Effector memory CD8-positive, alpha-beta T cell (primary cell): ENCODE measurements around the gene RDH5.
A peak's percentile ranks its signal among the peaks of the same experiment; 100 is the strongest.

Source experiments
- ATAC-seq: fragments of 150-1000 bp; cut with Tn5 transposase; replicated peaks from 2 replicates; pipeline ENCODE4 v1.10.0; 2021; ENCODE audit warnings: mild to moderate bottlenecking, moderate library complexity
- DNase-seq, 3 experiments: peaks; one replicate each; pipeline ENCODE4 v3.0.0; 2021
- H3K27ac Mint-ChIP-seq, 2 donors: one replicate each; pipeline ENCODE4 v1.8.0; 2022; ENCODE audit warnings: mild to moderate bottlenecking in 2 of 2, mixed read lengths in 2 of 2, moderate library complexity in 2 of 2
- H3K27me3 Mint-ChIP-seq, 2 donors: one replicate each; pipeline ENCODE4 v1.8.0; 2022; ENCODE audit warnings: mixed read lengths in 2 of 2
- H3K36me3 Mint-ChIP-seq: one replicate; pipeline ENCODE4 v1.8.0; 2022; ENCODE audit warnings: mild to moderate bottlenecking, moderate library complexity, mixed read lengths; ENCODE audit not compliant: insufficient read depth
- H3K4me1 Mint-ChIP-seq, 2 donors: one replicate each; pipeline ENCODE4 v1.8.0; 2022; ENCODE audit warnings: low read depth in 2 of 2, mixed read lengths in 2 of 2
- H3K4me3 Mint-ChIP-seq, 2 donors: one replicate each; pipeline ENCODE4 v1.8.0; 2022; ENCODE audit warnings: mild to moderate bottlenecking in 2 of 2, mixed read lengths in 2 of 2, moderate library complexity in 2 of 2
- H3K9me3 Mint-ChIP-seq, 2 donors: one replicate each; pipeline ENCODE4 v1.8.0; 2022; ENCODE audit warnings: mixed read lengths in 2 of 2

Gene RDH5

GRCh38 chr12:55699471-55700055 is 20.6 kb upstream of the RDH5 start:
- H3K27ac Mint-ChIP-seq = no peak overlapping the region
- no peak overlapping the region for H3K4me3 Mint-ChIP-seq
- ATAC-seq = no peak

DNA sequence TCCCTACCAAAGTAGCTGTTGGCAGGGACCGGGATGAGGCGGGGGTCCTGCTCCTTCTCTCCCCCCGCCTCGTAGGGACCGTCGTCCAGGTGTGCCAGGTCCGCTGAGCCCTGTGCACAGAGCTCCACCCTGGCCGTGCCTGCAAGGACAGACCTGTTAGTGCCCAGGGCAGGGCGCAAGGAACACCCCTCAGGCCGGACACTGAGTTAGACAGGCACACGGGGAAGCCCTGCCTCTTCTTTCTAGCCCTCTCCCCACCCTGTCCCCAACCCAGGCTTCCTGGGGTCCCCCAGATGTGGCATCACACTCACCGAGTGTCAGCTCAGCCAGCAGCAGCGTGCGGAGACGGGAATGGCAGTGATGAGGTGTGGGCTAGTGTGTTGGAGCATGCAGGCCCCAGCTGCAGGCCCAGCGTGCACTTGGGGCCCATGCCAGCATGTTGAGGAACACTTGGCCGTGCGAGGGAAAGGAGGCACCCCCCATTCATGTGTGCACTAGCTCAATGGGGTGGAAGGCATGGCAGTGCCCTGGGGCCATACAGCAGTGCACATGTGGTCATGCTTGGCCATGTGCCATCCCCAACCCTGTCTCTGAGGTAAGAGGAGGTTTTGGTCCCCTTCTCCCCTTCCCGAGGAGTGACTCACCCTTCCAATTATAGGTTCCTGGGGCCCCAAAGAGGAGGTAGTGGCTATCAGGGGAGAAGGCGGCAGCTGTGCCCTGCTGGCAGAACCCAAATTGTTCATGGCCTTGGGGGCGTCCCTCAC is 19.8 kb upstream of the RDH5 start:
- DNase-seq (no peak), ATAC-seq (no peak)
- Mint-ChIP-seq H3K4me3 (no peak overlapping the region), H3K9me3 (no peaks in the 10 kb centered on the region), H3K4me1 (peaks cover 0 to 1% of the 10 kb centered on the region in 2 donors), H3K27me3 (peaks cover 6 to 53% of the 10 kb centered on the region in 2 donors), H3K27ac (no peak overlapping the region), H3K36me3 (no peaks in the 10 kb centered on the region)

More at GRCh38 chr12:55699471-55700055, 20.6 kb upstream of the RDH5 start:
- Mint-ChIP-seq H3K36me3 (no peaks in the 10 kb centered on the region), H3K27me3 (peaks cover 6 to 61% of the 10 kb centered on the region in 2 donors), H3K4me1 (peaks cover 0 to 1% of the 10 kb centered on the region in 2 donors), H3K9me3 (no peaks in the 10 kb centered on the region)
- no peak for DNase-seq

DNA sequence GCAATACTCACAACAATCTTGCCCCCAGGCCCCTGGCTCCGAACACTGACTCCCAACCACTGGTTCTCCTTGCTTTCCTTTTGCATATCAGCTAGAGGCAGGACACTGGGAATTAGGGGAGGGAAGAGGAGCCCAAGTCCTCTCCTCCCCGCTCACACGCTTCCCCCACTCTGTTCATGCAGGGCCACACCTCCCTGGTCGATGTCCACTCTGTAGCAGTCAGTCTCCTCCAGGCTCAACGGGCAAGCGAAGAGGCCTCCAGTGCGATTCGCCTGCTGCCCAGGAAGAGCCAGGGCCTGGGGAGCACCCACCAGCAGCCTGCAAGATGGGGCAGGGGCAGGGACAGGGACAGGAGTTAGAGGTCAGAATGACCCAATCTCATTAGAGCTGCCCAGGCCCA is 17.3 kb upstream of the RDH5 start:
- DNase-seq (no peak), ATAC-seq (no peak)
- Mint-ChIP-seq H3K4me1 (peaks cover 6 to 7% of the 10 kb centered on the region in 2 donors), H3K4me3 (no peak overlapping the region), H3K9me3 (no peaks in the 10 kb centered on the region), H3K27ac (no peak overlapping the region), H3K36me3 (no peaks in the 10 kb centered on the region), H3K27me3 (peaks cover 17 to 42% of the 10 kb centered on the region in 2 donors)

GRCh38 chr12:55703288-55703687 is 16.9 kb upstream of the RDH5 start:
- peaks cover 20 to 42% of the 10 kb centered on the region in 2 donors for H3K27me3 Mint-ChIP-seq
- DNase-seq = no peak
- no peaks in the 10 kb centered on the region for H3K36me3 Mint-ChIP-seq
- no peak overlapping the region for H3K27ac Mint-ChIP-seq
- no peak for ATAC-seq
- no peak overlapping the region for H3K4me3 Mint-ChIP-seq
- no peaks in the 10 kb centered on the region for H3K9me3 Mint-ChIP-seq
- peaks cover 10 to 11% of the 10 kb centered on the region in 2 donors for H3K4me1 Mint-ChIP-seq

DNA sequence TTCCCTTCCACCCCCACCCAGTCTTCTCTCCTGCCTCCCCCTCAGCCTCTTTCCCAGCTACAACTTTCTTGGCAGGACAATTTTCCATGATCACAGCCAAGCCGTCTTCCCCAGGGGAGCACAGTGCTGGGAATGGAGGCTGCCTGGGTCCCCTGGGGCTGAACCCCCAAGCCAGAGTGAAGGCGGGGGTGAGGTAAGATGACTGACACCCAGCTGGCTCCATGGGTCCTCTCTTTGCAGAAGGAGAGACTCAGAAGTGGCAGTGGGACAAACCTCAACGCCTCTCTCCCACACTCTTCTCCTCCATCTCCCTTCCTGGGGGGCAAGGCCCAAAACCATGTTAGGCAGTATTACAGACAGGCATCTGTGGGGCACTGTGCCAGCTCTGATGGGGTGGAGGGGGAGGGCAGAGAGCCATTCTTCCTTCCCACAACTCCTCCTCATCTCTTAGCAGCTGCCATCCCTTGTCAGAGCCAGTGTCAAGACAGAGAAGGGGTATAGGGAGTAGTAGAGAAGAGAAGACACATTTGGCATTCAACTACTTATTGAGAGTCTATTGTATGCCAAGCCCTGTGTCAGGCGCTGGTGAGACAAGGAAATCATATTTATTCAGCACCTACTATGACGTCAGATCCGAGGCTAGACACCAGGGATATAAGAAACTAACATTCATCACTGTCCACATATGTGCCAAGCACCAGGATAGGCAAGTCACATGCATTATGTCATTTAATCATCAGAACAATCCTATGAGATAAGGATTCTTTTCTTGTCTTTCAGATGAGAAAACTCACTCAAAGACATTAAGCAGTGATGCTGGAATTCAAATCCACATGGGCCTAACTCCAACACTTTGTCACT is 16.1 kb upstream of the RDH5 start:
- peaks cover 29 to 46% of the 10 kb centered on the region in 2 donors for H3K27me3 Mint-ChIP-seq
- no peaks in the 10 kb centered on the region for H3K9me3 Mint-ChIP-seq
- peaks cover 15 to 18% of the 10 kb centered on the region in 2 donors for H3K4me1 Mint-ChIP-seq
- H3K4me3 Mint-ChIP-seq = no peak overlapping the region
- no peak overlapping the region for H3K27ac Mint-ChIP-seq
- DNase-seq = no peak
- H3K36me3 Mint-ChIP-seq = no peaks in the 10 kb centered on the region
- no peak for ATAC-seq

- peaks cover 32 to 49% of the 10 kb centered on the region in 2 donors for H3K27me3 Mint-ChIP-seq
- H3K27ac Mint-ChIP-seq = no peak overlapping the region
- peaks cover 15 to 19% of the 10 kb centered on the region in 2 donors for H3K4me1 Mint-ChIP-seq
- no peaks in the 10 kb centered on the region for H3K9me3 Mint-ChIP-seq
- no peak for DNase-seq
- no peak for ATAC-seq
- no peaks in the 10 kb centered on the region for H3K36me3 Mint-ChIP-seq
- no peak overlapping the region for H3K4me3 Mint-ChIP-seq
These were observed 15.1 kb upstream of the RDH5 start for GRCh38 chr12:55704824-55705718.

DNA sequence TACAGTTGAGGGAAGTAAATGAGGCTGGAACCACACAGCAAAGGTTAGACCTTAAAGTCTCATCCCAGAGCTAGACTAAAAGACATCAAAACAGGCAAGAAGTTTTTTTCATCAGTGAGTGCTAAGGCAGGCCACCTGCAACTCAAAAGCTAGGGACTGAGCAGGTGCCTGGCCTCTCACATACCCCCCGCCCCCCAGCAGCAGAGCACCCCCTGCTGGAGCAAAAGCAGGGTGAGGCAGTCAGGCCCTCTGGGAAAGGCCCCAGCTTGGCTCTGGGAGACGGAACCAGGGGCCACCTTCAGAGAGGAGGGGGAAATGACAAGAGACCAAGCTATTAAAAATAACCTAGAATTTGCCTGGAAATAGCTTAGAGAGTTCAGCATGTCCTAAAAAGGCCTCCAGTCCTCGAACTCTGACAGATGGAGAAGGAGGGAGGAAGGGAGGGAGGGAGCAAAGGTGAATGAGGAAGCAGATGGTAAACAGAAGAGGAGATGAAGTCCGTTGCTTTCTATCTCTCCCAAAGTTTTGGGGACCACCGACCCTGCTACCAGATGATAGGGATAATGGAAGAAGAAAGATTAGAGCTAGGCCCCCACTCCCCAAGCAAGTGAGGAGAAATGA is 14.3 kb upstream of the RDH5 start:
- no peak overlapping the region for H3K4me3 Mint-ChIP-seq
- peak; percentile 41 for ATAC-seq
- no peaks in the 10 kb centered on the region for H3K9me3 Mint-ChIP-seq
- H3K27ac Mint-ChIP-seq = no peak overlapping the region
- H3K36me3 Mint-ChIP-seq = no peaks in the 10 kb centered on the region
- DNase-seq = no peak
- H3K27me3 Mint-ChIP-seq = peaks cover 32 to 50% of the 10 kb centered on the region in 2 donors
- H3K4me1 Mint-ChIP-seq = peaks cover 15 to 19% of the 10 kb centered on the region in 2 donors

- H3K9me3 Mint-ChIP-seq = no peaks in the 10 kb centered on the region
- H3K4me1 Mint-ChIP-seq = peaks cover 15 to 19% of the 10 kb centered on the region in 2 donors
- peaks cover 32 to 52% of the 10 kb centered on the region in 2 donors for H3K27me3 Mint-ChIP-seq
- H3K36me3 Mint-ChIP-seq = no peaks in the 10 kb centered on the region
- H3K4me3 Mint-ChIP-seq = peak overlapping the region; percentile 79 to 85
- peak overlapping the region; percentile 6 to 68 for H3K27ac Mint-ChIP-seq
- ATAC-seq (no peak), DNase-seq (no peak)
These were observed 13.5 kb upstream of the RDH5 start for GRCh38 chr12:55706568-55707218.

DNA sequence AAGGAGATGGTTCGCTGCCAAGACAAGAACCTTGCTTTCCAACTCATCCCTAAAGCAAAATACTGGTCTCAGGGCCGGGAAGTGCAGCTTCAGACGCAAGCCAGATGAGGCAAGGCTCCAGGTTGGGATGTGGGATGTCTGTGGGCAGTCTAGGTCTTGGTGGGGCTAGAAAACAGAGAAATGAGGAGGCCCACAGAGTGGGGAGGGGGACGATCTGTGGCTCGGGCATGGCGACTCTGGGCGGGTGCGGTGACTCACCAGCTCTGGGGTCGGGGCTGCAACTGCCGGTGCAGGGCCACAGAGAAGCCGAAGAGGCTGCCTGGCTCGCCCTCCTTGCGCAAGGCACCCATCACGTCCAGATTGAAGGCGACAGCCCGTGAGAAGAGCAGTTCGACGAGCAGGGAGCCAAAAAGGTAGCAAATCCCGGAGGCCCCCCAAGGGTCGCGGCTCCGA is 12.9 kb upstream of the RDH5 start:
- H3K36me3 Mint-ChIP-seq = no peaks in the 10 kb centered on the region
- ATAC-seq (peak; percentile 31), DNase-seq (no peak)
- H3K4me1 Mint-ChIP-seq = peaks cover 15 to 19% of the 10 kb centered on the region in 2 donors
- no peaks in the 10 kb centered on the region for H3K9me3 Mint-ChIP-seq
- H3K27me3 Mint-ChIP-seq = peaks cover 32 to 58% of the 10 kb centered on the region in 2 donors
- peak overlapping the region; percentile 79 to 85 for H3K4me3 Mint-ChIP-seq
- H3K27ac Mint-ChIP-seq = peak overlapping the region; percentile 6 to 68

- Mint-ChIP-seq H3K27ac (peak within 1 kb of the TSS; percentile 49 to 68), H3K36me3 (no peaks in the 10 kb centered on the region), H3K9me3 (no peaks in the 10 kb centered on the region), H3K4me3 (peak within 1 kb of the TSS; percentile 79 to 85), H3K27me3 (peaks cover 32 to 52% of the 10 kb centered on the region in 2 donors), H3K4me1 (peaks cover 15 to 19% of the 10 kb centered on the region in 2 donors)
- DNase-seq (peak in 1 of 3 experiments; percentile 27), ATAC-seq (peak; percentile 78)
These were observed 12.1 kb upstream of the RDH5 start, which contains the start of gene ITGA7 for GRCh38 chr12:55707841-55708694. ITGA7 (minus strand) TSS chr12:55707904; CDS start chr12:55707682, 222 bp downstream.

DNA sequence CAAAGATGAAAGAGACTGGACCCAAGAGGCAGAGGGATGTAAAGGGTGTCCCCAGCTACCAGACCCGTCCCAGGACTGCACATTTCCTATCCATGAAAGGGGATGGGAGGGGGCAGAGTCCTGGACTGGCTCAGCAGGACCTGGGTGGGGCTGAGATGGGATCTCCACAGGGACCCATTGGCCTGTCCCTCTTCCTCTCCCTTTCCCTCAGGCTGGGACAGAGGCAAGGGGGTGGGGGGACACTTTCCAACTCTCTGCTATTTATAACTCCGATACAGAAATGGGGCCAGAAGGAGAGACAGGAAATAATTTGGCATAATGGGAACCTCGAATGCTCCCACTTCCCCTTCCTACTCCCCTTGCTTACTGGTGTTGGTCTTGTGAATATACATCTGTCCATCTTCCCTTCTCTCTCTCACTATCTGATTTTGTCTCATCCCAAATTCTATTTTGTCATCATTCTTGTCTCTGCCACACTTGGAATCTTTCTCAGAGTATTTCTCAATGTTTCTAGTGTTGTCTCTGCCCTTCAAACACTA is 11.4 kb upstream of the RDH5 start:
- no peaks in the 10 kb centered on the region for H3K9me3 Mint-ChIP-seq
- H3K36me3 Mint-ChIP-seq = no peaks in the 10 kb centered on the region
- ATAC-seq = no peak
- H3K27ac Mint-ChIP-seq = no peak overlapping the region
- DNase-seq = no peak
- peaks cover 15 to 19% of the 10 kb centered on the region in 2 donors for H3K4me1 Mint-ChIP-seq
- H3K27me3 Mint-ChIP-seq = peaks cover 32 to 45% of the 10 kb centered on the region in 2 donors
- peak overlapping the region; percentile 79 to 85 for H3K4me3 Mint-ChIP-seq
